GM21529 (cell line): ENCODE data around the gene FNDC7.
"Not testable (repeated sequence)": the region's sequence is repeated elsewhere in the genome, so short reads cannot be mapped to it uniquely, and the experiment has no call there.

Experiments
- ATAC-seq: cut with Tn5 transposase; IDR thresholded peaks from one replicate; pipeline ENCODE4 v1.9.1; 2021; ENCODE audit not compliant: unreplicated experiment

FNDC7 gene

DNA sequence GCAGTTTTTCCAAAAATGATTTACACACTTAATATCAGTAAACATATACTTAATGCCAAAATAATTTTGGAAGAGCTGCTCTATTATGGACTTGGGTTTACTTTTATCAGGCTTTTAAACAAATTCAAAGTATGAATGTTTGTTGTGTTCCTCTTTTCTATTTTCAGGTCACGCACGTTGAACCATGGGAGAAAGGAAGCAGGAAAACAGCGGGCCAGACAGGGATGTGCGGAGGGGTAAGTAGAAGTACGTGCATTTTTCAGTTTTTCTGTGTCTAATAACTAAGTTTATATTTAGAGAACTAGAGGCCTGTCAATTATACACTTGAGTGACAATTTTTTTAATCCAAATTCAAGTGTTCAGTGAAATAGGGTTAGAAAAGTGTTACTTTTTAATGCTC is 17.2 kb upstream of the FNDC7 start:
- ATAC-seq: no peak

GRCh38 chr1:108699375-108700332 is 13.1 kb upstream of the FNDC7 start:
- ATAC-seq: no peak

- ATAC-seq: no peak
Measured at GRCh38 chr1:108701176-108701849, 11.4 kb upstream of the FNDC7 start.

DNA sequence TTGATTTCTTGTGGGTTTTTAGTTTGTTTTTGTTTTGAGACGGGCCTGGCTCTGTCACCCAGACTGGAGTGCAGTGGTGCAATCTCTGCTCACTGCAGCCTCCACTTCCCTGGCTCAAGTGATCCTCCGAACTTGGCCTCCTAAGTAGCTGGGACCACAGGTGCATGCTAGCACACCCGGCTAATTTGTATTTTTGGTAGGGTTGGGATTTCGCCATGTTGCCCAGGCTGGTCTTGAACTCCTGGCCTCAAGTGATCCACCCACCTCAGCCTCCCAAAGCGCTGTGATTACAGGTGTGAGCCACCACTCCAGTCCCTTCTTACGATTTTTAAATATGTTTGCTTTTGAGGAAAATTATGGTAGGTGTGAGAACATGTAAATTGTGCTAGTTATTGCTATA is 10.6 kb upstream of the FNDC7 start:
- ATAC-seq: not testable (repeated sequence)

GRCh38 chr1:108703939-108704338 is 8.8 kb upstream of the FNDC7 start:
- ATAC-seq: no peak

DNA sequence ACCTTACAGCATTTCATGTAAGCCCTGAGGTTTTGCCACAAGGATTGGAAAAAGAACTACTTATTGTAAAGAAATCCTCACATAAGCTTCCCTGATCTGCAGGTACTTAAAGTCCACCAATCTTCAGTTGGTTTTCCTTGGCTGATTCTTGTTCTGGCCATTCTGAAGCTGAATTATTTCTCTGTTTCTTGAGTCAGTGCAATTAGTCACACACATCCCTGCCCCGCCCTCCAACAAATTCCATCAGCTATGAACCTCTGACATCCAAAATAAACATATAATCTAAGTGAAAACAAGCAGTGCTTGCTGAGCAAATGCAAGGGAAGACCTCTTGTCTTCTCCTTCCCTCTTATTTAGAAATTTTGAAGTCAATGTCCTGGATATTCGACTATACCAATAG is 8.2 kb upstream of the FNDC7 start:
- ATAC-seq: no peak

DNA sequence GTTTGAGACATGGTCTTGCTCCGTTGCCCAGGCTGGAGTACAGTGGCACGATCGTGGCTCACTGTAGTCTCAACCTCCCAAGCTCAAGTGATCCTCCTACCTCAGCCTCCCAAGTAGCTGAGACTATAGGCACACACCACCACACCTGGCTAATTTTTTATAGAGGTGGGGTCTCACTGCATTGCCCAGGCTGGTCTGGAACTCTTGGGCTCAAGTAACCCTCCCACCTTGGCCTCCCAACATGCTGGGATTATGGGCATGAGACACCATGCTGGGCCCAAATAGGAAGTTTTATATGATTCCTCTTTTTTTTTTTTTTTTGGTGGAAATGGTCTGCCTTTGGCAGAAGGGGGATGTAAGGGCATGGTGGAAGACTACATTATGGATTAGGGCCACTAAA is 6.1 kb upstream of the FNDC7 start:
- no peak for ATAC-seq

DNA sequence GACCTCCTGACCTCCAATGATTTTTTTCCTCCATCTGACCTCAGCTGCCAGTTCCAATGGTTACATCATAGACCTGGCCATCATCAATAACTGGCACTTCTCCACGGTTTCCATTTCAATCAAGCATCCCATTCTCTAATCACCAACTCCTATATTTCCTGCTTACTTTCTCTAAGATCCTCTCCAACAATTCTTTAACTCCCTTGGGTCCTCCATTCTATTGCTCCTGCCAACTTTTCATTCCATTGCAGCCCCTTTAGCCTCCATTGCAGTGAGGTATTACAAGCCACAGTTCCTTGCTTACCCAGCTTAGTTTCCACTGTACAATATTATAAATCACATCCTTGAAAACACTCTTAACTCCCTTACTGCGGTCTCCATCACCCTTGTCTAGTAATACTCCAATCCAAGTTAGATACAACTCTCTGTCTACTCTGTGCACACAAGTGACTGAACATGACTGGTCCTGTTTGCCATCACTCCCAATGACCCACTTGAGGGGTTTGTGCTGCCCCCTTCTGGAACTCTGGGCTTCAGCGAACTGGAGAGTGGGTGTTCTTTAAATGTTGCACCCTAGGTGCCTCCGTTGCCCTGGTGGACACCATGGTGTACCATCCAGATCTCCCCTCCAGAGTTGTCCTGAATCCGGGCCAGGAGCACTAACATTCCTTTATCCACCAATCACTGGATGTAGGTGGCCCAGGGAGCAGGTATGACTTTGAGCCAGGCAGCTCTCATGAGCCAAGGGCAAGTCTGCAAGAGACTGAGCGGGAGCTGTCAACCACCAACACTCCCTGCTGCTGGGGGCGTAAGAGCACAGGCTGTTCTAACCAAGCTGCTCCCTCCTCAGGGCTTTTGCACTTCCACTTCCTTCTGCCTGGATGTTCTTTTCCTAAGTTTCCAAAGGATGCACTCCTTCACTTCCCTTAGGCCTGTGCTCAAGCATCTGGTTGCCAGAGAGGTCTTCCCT is 3.7 kb upstream of the FNDC7 start:
- ATAC-seq: peak; percentile 48

DNA sequence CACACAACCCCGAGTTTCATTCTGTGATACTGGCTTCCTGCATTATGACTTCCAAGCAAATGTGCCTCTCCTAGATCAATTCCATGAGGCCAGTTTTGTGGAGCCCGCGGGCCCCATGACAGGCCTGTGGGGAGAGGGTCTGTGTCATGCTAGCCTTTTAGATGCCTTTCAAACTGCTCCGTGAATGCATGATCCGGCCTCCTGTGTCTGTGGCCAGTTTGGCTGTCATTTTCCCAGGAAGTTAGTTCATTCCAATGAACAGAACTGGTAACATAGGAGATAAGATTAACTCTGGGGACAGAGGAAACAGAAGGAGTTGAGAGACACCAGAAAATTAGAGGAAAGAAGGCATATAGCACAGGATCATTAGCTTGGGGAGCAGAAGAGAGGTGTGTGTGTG is 3.2 kb downstream of the FNDC7 start:
- ATAC-seq: no peak

DNA sequence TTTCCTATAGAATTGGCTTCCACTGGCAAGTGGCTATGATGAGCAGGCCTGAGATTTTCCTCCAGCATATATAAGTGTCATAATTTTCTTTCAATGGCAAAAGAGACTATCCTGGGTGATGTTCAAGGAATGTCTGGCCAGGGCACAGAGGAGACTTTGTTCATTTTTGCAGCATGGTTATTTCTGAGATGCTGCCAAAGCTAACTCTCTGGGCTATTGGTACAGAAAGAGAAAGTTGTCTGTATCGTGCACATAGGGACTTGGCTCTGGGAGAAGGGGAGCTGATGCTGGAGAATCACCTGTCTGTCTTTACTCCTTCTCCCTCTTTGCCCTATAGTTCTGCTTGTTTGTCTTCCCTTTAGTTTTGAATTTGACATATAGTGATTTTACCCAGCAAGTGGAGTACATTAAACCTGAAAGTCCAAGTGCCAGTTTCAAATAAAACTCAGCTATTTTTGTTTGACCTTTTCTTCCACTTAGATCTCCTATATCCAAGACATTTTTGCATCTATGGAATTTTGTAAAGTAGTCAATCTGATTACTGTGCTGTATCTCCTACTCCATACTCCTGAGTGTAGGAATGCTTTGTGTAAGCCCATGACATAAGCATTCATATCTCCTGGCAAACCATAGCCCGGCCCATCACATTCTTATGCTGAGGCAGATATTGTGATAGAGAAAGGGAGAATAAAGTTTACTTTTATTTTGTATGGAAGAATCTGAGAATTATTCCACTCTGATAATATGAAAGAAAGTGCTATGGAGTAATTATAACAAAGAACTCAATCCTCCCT is 3.9 kb downstream of the FNDC7 start:
- ATAC-seq: no peak

- ATAC-seq: no peak
Measured at GRCh38 chr1:108717774-108718316, 5.1 kb downstream of the FNDC7 start.

- ATAC-seq: no peak
Measured at GRCh38 chr1:108718927-108719655, 6.4 kb downstream of the FNDC7 start.

GRCh38 chr1:108719656-108720435 is 7.1 kb downstream of the FNDC7 start:
- ATAC-seq: no peak

DNA sequence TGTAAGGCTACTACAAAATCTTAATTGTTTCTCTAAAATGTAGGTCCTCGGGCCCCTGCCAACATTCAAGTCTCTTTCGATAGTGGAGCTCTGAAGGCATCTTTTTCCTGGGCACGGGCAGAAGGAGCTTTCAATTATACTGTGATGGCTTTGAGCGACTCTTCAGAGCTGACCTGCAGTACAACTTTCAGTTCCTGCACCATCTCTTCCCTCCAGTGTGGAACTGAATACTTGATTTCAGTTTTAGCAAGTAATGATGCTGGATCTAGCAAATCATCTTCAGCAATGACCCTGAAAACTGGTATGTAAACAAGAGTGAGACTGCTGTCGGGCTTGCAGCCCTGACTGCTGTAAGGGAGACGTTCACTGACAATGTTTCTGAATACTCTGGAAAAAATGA is 9.6 kb downstream of the FNDC7 start:
- no peak for ATAC-seq

DNA sequence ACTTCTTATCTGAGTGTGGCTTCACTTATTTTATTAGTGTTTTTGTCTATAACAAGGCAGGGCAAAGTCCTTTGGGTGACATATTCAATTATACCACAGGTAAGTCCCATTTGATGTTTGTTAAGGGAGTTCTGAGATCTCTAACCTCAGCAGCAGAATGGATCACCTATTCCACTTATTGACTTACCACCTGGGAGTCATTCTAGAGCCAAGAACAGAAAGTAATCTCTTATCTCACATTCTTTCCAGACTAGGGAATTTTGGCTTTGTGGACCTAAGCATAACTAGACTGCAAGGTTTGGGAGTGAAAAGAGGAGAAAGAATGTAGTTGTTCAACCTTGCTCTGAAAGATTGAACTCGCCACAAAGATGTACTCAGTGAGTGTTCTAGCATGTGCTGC is 13.2 kb downstream of the FNDC7 start:
- no peak for ATAC-seq

DNA sequence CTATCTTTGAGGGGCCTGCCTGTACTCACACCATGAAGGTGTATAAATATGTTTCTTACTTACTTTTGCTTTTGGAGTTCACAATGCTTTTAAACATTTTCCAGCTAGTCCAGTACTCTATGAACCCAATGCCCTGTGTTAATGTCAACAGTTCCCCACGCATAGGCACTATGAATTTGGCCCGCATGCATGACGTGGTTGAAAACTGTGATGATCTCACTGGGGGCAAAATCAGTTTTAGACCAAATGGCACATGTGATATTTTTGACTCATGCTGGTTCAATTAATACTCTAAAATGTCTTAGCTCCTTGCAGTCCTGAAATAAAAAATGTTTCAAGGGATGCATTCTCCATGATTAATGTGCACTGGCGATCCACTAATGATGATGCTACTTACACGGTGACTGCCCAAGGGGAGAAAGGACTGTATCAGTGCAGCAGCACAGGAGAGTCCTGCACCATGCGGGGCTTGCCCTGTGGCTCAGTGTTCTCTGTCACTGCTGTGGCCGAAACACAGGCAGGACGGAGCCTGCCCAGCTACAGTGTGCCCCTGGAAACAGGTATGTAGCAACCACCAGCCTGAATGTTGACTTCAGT is 15.7 kb downstream of the FNDC7 start:
- no peak for ATAC-seq

- no peak for ATAC-seq
Measured at GRCh38 chr1:108729481-108729880, 16.8 kb downstream of the FNDC7 start.

- ATAC-seq: no peak
Measured at GRCh38 chr1:108732398-108732797, 19.7 kb downstream of the FNDC7 start.
